Astrocyte (in vitro differentiated cells and primary cell): ENCODE results near the gene SHOX. TPM values are rescaled to one million over a fixed set of nuclear protein-coding genes. Genes with fewer than 3 reads are reported as not detected.

Experiments used
- DNase-seq: peaks from one replicate; pipeline ENCODE4 v3.0.0-alpha.2; 2010; ENCODE audit warnings: low read depth
- FAIRE-seq: peaks from 2 replicates; lab custom pipeline; 2011; peaks lifted over from hg19 to GRCh38; lab: Jason Lieb, UNC
- H2AFZ ChIP-seq: 2 replicates; pipeline ENCODE4 v1.6.0; 2012; ENCODE audit warnings: low read depth, low read length, inconsistent platforms
- H3K27ac ChIP-seq: 2 replicates; pipeline ENCODE4 v1.5.1; 2011; ENCODE audit warnings: low read depth, low read length, inconsistent platforms
- H3K27me3 ChIP-seq: 2 replicates; pipeline ENCODE4 v1.6.0; 2011; ENCODE audit warnings: low read length, inconsistent platforms; ENCODE audit not compliant: insufficient read depth
- H3K36me3 ChIP-seq: 2 replicates; pipeline ENCODE4 v1.5.1; 2011; ENCODE audit warnings: low read length, inconsistent platforms; ENCODE audit not compliant: insufficient read depth
- H3K4me1 ChIP-seq: 2 replicates; pipeline ENCODE4 v1.5.1; 2011; ENCODE audit warnings: low read length, inconsistent platforms; ENCODE audit not compliant: insufficient read depth
- H3K4me2 ChIP-seq: 2 replicates; pipeline ENCODE4 v1.6.0; 2012; ENCODE audit warnings: low read length, inconsistent platforms
- H3K4me3 ChIP-seq: 2 replicates; pipeline ENCODE4 v1.5.1; 2011; ENCODE audit warnings: low read depth, mild to moderate bottlenecking, low read length, inconsistent platforms; ENCODE audit not compliant: insufficient read depth
- H3K79me2 ChIP-seq: 2 replicates; pipeline ENCODE4 v1.6.0; 2012; ENCODE audit warnings: mild to moderate bottlenecking, low read length, inconsistent platforms; ENCODE audit not compliant: insufficient read depth
- H3K9ac ChIP-seq: 2 replicates; pipeline ENCODE4 v1.6.0; 2012; ENCODE audit warnings: mild to moderate bottlenecking, low read length, inconsistent platforms
- H3K9me3 ChIP-seq: 2 replicates; pipeline ENCODE4 v1.5.1; 2012; ENCODE audit warnings: low read depth, mild to moderate bottlenecking, low read length, inconsistent platforms; ENCODE audit not compliant: insufficient read depth
- H4K20me1 ChIP-seq: 2 replicates; pipeline ENCODE4 v1.6.0; 2012; ENCODE audit warnings: low read length, inconsistent platforms; ENCODE audit not compliant: insufficient read depth
- H3K27ac Mint-ChIP-seq: one replicate; pipeline ENCODE4 v1.8.0; 2021; ENCODE audit warnings: mild to moderate bottlenecking, mixed read lengths; ENCODE audit not compliant: unreplicated experiment
- H3K27me3 Mint-ChIP-seq: one replicate; pipeline ENCODE4 v1.8.0; 2021; ENCODE audit warnings: low read depth, mixed read lengths; ENCODE audit not compliant: unreplicated experiment
- H3K36me3 Mint-ChIP-seq: one replicate; pipeline ENCODE4 v1.8.0; 2021; ENCODE audit warnings: low read depth, mixed read lengths; ENCODE audit not compliant: unreplicated experiment
- H3K4me1 Mint-ChIP-seq: one replicate; pipeline ENCODE4 v1.8.0; 2021; ENCODE audit warnings: low read depth, mixed read lengths; ENCODE audit not compliant: unreplicated experiment
- H3K4me3 Mint-ChIP-seq: one replicate; pipeline ENCODE4 v1.8.0; 2021; ENCODE audit warnings: mild to moderate bottlenecking, moderate library complexity, mixed read lengths; ENCODE audit not compliant: unreplicated experiment
- H3K9me3 Mint-ChIP-seq: one replicate; pipeline ENCODE4 v1.8.0; 2021; ENCODE audit warnings: mild to moderate bottlenecking, mixed read lengths; ENCODE audit not compliant: unreplicated experiment
- EZH2 ChIP-seq: IDR thresholded peaks from 2 replicates; pipeline ENCODE4 v1.6.1; 2012; ENCODE audit warnings: mild to moderate bottlenecking, low read length, inconsistent platforms; ENCODE audit not compliant: insufficient read depth
- total RNA-seq: library from RNA; stranded (reverse); gene quantifications from 2 replicates; pipeline ENCODE4 v1.2.1, GENCODE V29; 2021
- TF ChIP-seq, protein P1 (sequence below): IDR thresholded peaks from 2 replicates; pipeline ENCODE4 v1.5.1; 2011; ENCODE audit warnings: low read depth, mild to moderate bottlenecking, inconsistent platforms, low read length, moderate library complexity; ENCODE audit not compliant: insufficient read depth

Gene SHOX
- total RNA-seq, 1 donor from 2014 or later: not detected

DNA sequence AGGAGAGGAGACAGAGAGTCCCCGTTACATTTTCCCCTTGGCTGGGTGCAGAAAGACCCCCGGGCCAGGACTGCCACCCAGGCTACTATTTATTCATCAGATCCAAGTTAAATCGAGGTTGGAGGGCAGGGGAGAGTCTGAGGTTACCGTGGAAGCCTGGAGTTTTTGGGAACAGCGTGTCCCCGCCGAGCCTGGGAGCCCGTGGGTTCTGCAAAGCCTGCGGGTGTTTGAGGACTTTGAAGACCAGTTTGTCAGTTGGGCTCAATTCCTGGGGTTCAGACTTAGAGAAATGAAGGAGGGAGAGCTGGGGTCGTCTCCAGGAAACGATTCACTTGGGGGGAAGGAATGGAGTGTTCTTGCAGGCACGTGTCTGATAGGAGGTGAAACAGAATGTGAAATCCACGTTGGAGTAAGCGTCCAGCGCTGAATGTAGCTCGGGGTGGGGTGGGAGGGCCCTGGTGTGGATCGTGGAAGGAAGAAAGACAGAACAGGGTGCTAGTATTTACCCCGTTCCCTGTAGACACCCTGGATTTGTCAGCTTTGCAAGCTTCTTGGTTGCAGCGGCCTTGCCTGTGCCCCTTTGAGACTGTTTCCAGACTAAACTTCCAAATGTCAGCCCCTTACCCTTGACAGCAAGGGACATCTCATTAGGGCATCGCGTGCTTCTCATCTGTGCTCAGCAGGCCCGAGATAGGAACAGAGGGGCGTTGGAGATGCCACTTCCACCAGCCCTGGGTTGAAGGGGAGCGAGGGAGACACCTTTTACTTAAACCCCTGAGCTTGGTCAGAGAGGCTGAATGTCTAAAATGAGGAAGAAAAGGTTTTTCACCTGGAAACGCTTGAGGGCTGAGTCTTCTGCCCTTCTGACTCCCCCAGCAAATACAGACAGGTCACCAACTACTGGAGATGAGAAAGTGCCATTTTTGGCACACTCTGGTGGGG, 2.7 kb downstream of the SHOX start:
- no peak overlapping the region for H3K9ac ChIP-seq
- Mint-ChIP-seq H3K27me3 (peaks cover 11% of the 10 kb centered on the region), H3K27ac (no peak overlapping the region), H3K9me3 (peaks cover 12% of the 10 kb centered on the region), H3K4me3 (no peak overlapping the region), H3K36me3 (no peaks in the 10 kb centered on the region), H3K4me1 (no peaks in the 10 kb centered on the region)
- H3K36me3 ChIP-seq: no peaks in the 10 kb centered on the region
- no peaks in the 10 kb centered on the region for H3K9me3 ChIP-seq
- no peak overlapping the region for H3K4me2 ChIP-seq
- H3K4me3 ChIP-seq: no peak overlapping the region
- no peak for DNase-seq
- no peaks in the 10 kb centered on the region for H3K4me1 ChIP-seq
- H3K27me3 ChIP-seq: peaks cover 31% of the 10 kb centered on the region
- no peaks in the 10 kb centered on the region for H3K79me2 ChIP-seq
- TF ChIP-seq EZH2: no peak
- TF ChIP-seq, protein P1, sequence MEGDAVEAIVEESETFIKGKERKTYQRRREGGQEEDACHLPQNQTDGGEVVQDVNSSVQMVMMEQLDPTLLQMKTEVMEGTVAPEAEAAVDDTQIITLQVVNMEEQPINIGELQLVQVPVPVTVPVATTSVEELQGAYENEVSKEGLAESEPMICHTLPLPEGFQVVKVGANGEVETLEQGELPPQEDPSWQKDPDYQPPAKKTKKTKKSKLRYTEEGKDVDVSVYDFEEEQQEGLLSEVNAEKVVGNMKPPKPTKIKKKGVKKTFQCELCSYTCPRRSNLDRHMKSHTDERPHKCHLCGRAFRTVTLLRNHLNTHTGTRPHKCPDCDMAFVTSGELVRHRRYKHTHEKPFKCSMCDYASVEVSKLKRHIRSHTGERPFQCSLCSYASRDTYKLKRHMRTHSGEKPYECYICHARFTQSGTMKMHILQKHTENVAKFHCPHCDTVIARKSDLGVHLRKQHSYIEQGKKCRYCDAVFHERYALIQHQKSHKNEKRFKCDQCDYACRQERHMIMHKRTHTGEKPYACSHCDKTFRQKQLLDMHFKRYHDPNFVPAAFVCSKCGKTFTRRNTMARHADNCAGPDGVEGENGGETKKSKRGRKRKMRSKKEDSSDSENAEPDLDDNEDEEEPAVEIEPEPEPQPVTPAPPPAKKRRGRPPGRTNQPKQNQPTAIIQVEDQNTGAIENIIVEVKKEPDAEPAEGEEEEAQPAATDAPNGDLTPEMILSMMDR: no peak
- no peak for FAIRE-seq
- no peaks in the 10 kb centered on the region for H4K20me1 ChIP-seq
- no peak overlapping the region for H2AFZ ChIP-seq
- no peak overlapping the region for H3K27ac ChIP-seq

DNA sequence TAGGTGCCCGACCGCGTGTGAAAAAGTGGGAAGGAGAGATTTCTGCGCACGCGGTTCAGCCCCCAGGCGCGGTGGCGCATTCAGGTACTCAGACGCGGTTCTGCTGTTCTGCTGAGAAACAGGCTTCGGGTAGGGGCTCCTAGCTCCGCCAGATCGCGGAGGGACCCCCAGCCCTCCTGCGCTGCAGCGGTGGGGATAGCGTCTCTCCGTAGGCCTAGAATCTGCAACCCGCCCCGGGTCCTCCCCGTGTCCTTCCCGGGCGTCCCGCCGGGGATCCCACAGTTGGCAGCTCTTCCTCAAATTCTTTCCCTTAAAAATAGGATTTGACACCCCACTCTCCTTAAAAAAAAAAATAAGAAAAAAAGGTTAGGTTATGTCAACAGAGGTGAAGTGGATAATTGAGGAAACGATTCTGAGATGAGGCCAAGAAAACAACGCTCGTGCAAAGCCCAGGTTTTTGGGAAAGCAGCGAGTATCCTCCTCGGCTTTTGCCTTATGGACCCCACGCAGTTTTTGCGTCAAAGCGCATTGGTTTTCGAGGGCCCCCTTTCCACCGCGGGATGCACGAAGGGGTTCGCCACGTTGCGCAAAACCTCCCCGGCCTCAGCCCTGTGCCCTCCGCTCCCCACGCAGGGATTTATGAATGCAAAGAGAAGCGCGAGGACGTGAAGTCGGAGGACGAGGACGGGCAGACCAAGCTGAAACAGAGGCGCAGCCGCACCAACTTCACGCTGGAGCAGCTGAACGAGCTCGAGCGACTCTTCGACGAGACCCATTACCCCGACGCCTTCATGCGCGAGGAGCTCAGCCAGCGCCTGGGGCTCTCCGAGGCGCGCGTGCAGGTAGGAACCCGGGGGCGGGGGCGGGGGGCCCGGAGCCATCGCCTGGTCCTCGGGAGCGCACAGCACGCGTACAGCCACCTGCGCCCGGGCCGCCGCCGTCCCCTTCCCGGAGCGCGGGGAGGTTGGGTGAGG, 3.7 kb downstream of the SHOX start:
- H3K27me3 Mint-ChIP-seq: peaks cover 13% of the 10 kb centered on the region
- DNase-seq (no peak), FAIRE-seq (no peak)
- no peak overlapping the region for H2AFZ ChIP-seq
- no peaks in the 10 kb centered on the region for H3K9me3 ChIP-seq
- no peak overlapping the region for H3K9ac ChIP-seq
- H3K27me3 ChIP-seq: peaks cover 39% of the 10 kb centered on the region
- H3K9me3 Mint-ChIP-seq: peaks cover 9% of the 10 kb centered on the region
- H4K20me1 ChIP-seq: no peaks in the 10 kb centered on the region
- no peak overlapping the region for H3K4me3 ChIP-seq
- H3K27ac ChIP-seq: no peak overlapping the region
- no peaks in the 10 kb centered on the region for H3K36me3 ChIP-seq
- H3K4me1 ChIP-seq: no peaks in the 10 kb centered on the region
- H3K4me1 Mint-ChIP-seq: no peaks in the 10 kb centered on the region
- H3K4me2 ChIP-seq: no peak overlapping the region
- no peak overlapping the region for H3K27ac Mint-ChIP-seq
- no peak for TF ChIP-seq EZH2
- TF ChIP-seq, protein P1: no peak
- H3K79me2 ChIP-seq: no peaks in the 10 kb centered on the region
- H3K36me3 Mint-ChIP-seq: no peaks in the 10 kb centered on the region
- H3K4me3 Mint-ChIP-seq: no peak overlapping the region
